ENCODE measurements around the gene KMT5B. TPM values are rescaled to one million over a fixed set of nuclear protein-coding genes. Genes with fewer than 3 reads are reported as not detected.

KMT5B gene
- total and polyA plus RNA-seq, 2 of the 13 experiments (the other 11 are each of a cell fraction or from before 2014, with no cell fraction given) = 17.6 to 23.7 TPM

GRCh38 chr11:68213555-68214172 is 568 bp upstream of the KMT5B start (continued):
- TF ChIP-seq IRF9 (CRISPR knock-in tag; IDR thresholded peaks at IDR 0.05; ENCODE audit: borderline replicate concordance) (peak; percentile 73; the same call in 1 of the 2 replicates), TBL1XR1 (IDR thresholded peaks at IDR 0.05; ENCODE audit: borderline replicate concordance, low read length, partially characterized antibody) (no peak), BRD4 (CRISPR knock-in tag; IDR thresholded peaks at IDR 0.05) (peak; percentile 97; the same call in 1 of the 2 replicates), HHEX (CRISPR knock-in tag; IDR thresholded peaks at IDR 0.05) (no peak), NFYC (CRISPR knock-in tag; IDR thresholded peaks at IDR 0.05) (peak; percentile 16; the same call in 1 of the 2 replicates), ZBTB7B (CRISPR knock-in tag; IDR thresholded peaks at IDR 0.05) (peak; percentile 80), MED8 (CRISPR knock-in tag; IDR thresholded peaks at IDR 0.05; ENCODE audit: insufficient replicate concordance) (peak; percentile 30), SCMH1 (CRISPR knock-in tag; IDR thresholded peaks at IDR 0.05; ENCODE audit: borderline replicate concordance) (no peak), TFDP2 (CRISPR knock-in tag; IDR thresholded peaks at IDR 0.05) (peak; percentile 67), AKNA (CRISPR knock-in tag; IDR thresholded peaks at IDR 0.05; ENCODE audit: borderline replicate concordance) (no peak), ZNF777 (CRISPR knock-in tag; IDR thresholded peaks at IDR 0.05) (peak; percentile 98), ZNF570 (CRISPR knock-in tag; IDR thresholded peaks at IDR 0.05; ENCODE audit: borderline replicate concordance) (no peak), ZSCAN20 (CRISPR knock-in tag; IDR thresholded peaks at IDR 0.05; ENCODE audit: borderline replicate concordance) (peak; percentile 72; the same call in 1 of the 2 replicates), PHF8 (CRISPR knock-in tag; IDR thresholded peaks at IDR 0.05) (peak; percentile 76; the same call in 1 of the 2 replicates), ZFYVE20 (CRISPR knock-in tag; IDR thresholded peaks at IDR 0.05; ENCODE audit: borderline replicate concordance, low read depth) (0 out of 2 replicates have a peak, but pooled peaks have one; percentile 19), ZNF414 (CRISPR knock-in tag; IDR thresholded peaks at IDR 0.05) (no peak), ZNF280B (CRISPR knock-in tag; IDR thresholded peaks at IDR 0.05; ENCODE audit: borderline replicate concordance) (no peak; the same call in 1 of the 2 replicates), RFXANK (CRISPR knock-in tag; IDR thresholded peaks at IDR 0.05) (no peak), ARNTL (CRISPR knock-in tag; IDR thresholded peaks at IDR 0.05) (0 out of 2 replicates have a peak, but pooled peaks have one; percentile 13), ZFP41 (CRISPR knock-in tag; IDR thresholded peaks at IDR 0.05; ENCODE audit: borderline replicate concordance) (0 out of 2 replicates have a peak, but pooled peaks have one; percentile 58)

All from HepG2 (cell line).